COLO668 (cell line): Measurements from ENCODE around the gene COMMD1.
"Not testable (repeated sequence)": the region's sequence is repeated elsewhere in the genome, so short reads cannot be mapped to it uniquely, and the experiment has no call there.

Experiments used
- DNase-seq: peaks from one replicate; lab custom pipeline; 2025; ENCODE audit not compliant: unreplicated experiment; lab: John Stamatoyannopoulos, UW

Gene COMMD1

DNA sequence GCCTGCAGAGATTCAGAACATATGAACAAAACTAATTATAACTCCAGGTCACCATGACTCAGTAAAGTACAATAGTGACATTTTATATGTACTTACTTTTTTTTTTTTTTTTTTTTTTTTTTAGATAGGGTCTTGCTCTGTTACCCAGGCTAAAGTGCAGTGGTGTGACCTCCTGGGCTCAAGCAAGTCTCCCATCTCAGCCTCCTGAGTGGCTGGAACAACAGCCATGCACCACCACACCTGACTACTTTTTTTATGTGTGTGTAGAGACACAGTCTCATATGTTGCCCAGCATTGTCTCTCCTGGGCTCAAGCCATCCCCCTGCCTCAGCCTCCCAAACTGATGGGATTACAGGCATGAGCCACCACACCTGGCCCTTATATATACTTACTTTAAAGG lies 159.8 kb downstream of the COMMD1 start:
- DNase-seq, result no peak

GRCh38 chr2:62071126-62071598 lies 165.7 kb downstream of the COMMD1 start:
- DNase-seq, result no peak

DNA sequence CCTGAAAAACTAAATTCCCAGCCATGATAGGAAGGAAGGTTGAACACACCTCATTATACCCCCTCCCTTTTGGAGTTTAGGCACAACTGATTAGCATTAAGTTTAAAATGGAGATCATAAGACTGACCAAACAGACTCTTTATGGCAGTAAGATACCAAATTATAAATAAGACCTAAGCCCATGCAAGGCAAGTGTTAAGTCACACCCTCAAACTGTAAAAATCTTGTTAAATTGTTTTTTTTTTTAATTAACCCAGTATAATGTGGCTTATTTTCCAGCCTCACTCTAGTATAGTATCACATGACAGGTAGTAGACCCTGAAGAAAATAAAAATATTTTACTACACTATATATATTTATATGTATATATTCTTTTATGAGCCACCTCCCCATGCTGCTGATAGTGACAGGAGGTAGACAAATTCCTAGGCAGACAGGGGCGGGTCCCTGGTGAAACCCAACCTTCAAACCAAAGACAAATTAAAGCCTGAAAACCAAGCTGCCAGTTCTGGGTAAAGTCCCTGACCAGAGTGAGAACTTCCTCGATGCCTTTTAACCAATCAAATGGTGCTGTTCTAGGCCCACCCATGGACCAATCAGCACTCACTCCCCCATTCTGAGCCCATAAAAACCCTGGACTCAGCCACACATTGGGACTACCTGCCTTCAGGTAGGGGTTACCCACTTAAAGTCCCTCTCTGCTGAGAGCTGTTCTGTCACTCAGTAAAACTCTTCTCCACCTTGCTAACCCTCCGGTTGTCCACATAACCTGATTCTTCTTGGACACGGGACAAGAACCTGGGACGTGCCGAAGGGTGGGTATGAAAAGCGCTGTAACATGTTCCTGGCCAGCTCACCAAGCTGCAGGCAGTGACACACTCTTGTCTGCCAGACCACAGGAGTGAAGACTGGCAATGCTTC lies 166.5 kb downstream of the COMMD1 start:
- no peak for DNase-seq

GRCh38 chr2:62074233-62074632 lies 168.8 kb downstream of the COMMD1 start:
- no peak for DNase-seq

DNA sequence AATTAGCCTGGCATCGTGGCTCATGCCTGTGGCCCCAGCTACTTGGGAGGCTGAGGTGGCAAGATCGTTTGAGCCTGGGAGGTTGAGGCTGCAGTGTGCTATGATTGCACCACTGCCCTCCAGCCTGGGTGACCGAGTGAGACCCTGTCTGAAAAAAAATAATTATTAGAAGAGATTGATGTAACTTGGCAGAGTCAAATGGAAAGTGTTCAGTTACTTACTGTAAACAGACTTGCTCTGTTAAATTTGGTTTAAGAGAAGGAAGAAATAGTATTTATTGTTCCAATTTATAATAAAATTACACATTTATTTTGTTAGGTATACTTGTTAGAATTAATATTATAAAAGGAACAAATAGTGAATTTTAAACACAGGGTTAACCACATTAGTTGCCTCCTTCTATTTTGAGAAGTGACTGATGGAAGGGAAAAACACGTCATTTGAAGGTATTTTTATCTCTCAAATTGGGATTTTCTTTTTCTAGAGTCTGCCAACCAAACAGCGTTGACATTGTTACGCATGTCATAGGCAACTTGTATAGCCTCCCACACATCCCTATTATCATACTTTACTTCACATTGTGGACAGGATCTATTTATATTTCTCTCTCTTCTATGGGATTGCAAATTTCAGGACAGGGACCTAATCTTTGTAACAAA lies 171.6 kb downstream of the COMMD1 start:
- no peak for DNase-seq

GRCh38 chr2:62084801-62085200 lies 179.3 kb downstream of the COMMD1 start:
- DNase-seq, result no peak

DNA sequence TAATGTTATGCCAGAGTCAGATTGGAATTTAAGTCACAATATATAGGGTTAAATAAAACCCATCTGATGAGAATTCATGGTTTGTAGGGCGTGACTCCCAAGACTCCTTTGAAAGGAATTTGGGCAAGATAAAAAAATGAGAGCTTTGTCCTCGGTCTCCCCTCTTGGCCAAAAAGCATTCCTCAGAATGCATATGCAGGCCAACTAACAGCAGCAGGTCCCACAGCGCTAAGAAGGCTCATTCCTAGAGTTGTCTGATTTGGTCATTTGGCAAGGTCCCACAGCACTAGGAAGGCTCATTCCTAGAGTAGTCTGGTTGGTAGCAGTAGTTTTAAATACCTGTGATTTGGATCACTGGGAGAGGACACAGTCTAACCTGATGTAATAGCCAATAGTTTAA lies 184.2 kb downstream of the COMMD1 start:
- no peak for DNase-seq

DNA sequence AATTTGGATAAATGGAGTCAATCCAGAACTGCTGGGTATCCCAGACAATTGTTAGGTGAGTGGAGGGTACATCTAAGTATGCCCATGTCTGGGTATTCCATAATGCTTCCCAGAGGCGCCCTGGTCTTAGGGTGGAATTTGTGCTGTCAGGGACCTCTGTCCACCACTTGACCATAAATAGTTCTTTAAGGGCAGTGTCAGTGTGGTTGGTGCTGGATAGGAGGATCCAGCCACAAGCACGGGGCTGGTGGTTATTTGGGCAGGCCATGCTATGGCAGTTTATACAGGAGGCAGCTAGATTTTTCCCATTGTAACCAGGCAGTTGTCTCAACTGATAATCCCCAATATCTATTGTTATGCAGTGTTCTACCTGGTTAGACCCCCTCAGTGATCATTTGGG lies 186.0 kb downstream of the COMMD1 start:
- DNase-seq, result no peak

DNA sequence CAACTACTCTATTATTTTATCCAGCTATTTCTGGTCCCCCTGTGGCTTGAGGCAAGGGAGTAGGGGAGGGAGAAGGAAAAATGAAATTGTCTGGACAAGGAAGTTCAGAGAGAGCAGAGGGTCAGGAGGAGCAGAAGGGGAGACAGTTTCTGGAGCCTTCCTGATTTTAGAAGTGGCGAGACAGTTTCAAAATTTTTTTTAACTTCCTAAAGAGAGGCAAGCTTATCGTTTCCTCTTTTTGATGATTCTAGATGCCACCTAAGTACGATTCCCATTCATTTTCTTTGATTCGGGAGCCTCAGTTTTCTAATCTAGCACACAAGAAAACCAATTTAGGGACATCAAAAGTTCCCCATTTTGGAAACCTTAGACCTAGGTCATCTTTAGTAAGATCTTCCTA lies 193.6 kb downstream of the COMMD1 start:
- no peak for DNase-seq

DNA sequence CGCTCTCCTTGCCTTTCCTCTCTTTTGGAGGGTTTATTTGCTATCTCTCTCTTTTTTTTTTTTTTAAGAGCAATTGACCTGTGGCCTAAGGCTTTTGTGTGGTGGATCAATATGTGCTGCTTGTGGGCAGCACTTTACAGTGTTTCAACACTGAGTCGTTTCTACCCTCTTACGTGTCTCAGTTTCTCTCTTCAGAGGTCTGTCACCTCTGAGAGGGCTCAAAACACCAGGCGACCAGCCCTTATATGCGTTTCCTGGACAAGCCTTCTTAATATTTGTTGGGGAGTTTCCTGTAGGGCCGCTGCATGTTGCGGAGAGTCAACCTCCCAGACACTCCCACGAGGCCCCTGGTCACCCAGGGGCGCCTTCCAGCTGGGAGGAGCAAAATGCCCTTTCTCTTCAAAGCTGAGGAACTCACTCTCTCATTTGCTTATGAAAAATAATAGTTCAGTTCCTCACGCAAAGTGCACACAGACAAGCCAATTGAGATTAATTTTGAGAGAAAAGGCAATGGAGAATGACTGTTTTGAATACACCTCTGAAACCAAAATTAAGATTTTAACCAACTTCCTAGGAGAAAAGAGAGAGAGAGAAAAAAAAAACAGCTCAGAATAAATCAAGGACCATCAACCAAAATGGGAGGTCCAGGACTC lies 194.2 kb downstream of the COMMD1 start:
- no peak for DNase-seq

DNA sequence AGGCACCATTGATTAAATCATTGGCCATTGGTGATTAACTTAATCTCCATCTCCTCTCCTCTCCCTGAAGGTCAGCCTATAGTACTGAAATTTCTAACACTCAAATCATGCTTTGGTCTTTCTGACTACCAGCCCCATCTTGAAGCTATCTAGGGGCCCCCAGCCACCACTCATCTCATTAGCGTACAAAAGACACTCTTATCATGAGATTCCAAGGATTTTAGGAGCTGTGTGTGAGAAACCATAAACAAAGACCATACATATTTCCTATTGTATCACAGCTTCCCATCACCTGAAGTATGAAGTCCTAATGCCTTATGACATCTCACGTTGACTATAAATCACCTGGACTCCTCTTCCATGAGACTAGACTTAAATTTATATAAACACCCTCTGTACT lies 196.4 kb downstream of the COMMD1 start:
- DNase-seq, result no peak

DNA sequence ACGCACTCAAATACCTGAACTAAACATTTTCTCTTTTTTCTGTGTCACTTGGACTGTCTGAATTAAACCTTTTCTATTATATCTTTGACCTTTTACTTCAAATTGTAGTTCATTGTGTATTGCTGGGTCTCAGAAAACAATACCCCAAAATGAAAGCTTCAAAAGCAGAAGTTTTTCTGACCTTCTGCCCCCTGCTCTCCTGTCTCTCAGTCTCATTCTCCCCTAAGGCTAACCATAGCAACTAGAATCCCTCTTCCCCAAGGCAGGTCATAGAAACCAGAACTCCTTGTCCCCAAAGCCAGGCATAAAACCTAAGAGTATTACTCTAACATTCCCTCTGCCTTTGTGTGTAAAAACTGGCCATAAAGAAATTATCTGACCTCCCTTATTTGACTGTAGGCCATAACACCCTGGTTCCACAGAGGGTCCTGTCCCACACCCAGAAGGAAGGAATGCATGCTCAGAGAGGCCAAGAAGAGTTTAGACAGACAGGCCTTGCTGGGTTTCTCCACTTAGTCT lies 197.0 kb downstream of the COMMD1 start:
- DNase-seq, result no peak

DNA sequence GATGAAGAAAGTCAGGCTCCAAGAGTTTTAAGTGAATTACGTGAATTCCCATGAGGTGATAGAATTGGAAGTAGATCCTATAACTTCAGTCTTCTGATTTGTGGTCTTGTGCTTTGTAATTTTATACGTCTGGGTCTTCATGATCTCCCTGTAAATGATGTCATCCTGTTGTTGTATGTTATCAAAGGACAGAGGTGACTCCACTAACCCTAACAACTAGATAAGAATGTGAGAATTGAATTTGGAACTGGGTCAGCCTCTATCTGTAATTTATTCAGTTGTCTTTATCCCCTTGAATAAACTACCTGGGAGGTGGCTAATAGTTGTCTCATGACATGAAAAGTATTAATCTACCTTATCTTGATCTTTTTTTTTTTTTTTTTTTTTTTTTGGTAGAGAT lies 204.1 kb downstream of the COMMD1 start:
- DNase-seq, result no peak

DNA sequence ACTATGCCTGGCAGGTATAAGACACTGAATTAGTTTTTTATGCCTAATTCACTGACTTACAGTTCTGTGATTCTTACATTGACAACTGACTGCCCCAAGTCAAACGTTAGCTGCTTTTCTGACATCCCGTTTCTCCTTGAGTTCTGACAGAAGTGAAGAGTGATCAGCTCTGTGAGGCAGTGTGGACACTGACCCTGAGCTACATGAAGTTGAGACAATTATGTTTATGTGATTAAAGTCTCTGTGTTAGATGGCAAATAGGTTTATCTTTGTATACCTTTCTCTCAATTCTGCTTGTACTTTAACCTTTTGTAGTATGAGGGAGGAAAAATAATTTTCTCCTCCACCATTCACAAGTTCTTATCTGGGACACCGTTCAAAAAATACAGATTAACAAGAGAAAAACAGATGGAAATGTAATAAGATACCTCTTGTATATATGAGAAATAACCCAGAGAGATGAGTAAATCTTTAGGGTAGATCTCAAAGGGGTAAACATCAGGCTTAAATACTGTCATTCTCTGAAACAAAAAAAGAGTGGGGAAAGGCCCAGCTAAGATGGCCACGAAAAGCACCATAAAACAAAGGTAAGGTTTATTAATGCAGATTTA lies 205.0 kb downstream of the COMMD1 start:
- DNase-seq, result no peak

DNA sequence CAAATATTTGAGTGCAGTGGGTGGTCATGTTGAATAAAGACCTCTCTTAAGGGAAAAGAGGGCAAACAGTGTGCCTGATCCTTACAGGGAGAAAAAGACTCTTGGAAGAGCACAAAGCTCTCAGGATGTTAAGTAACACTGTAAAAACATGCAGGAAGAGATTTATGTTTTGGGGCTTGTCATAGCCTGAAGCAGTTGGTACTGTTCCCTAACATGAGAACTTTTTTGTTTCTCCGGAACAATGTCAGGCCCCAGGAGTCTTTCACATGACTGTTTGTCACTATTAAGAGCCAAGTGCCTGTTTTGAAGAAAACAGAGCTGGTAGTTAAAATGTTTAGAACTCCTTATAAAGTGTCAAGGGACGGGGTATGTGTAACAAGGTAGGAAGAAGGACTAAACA lies 206.7 kb downstream of the COMMD1 start:
- no peak for DNase-seq

DNA sequence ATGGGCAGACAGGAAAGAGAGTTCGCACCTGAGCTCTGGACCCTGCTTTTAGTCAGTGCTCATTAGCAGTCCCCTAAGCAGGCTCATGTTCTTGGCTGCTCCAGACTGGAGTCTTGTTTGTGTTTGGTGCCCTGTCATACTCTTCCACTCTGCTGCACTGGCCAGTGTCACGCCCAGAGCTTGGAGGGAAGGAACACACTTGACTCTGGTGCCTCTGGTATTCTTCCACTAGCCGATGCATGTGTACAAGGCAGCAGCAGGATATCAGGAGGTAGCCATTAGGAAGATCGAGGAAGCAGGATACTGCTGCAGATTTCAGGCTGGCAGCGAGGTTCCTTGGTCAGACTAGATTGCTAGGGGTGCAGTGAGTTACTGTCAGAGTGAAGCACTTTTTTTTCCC lies 209.1 kb downstream of the COMMD1 start:
- no peak for DNase-seq

GRCh38 chr2:62116983-62117382 lies 211.5 kb downstream of the COMMD1 start:
- DNase-seq, result no peak

- no peak for DNase-seq
Measured at GRCh38 chr2:62118160-62118559, 212.7 kb downstream of the COMMD1 start.

- no peak for DNase-seq
Measured at GRCh38 chr2:62119311-62119974, 214.0 kb downstream of the COMMD1 start.

DNA sequence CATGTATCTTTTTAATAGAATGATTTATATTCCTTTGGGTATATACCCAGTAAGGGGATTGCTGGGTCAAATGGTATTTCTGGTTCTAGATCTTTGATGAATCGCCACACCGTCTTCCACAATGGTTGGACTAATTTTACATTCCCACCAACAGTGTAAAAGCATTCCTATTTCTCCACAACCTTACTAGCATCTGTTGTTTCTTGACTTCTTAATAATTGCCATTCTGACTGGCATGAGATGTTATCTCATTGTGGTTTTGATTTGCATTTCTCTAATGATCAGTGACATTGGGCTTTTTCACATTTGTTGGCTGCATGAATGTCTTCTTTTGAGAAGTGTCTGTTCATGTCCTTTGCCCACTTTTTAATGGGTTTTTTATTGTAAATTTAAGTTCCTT lies 220.8 kb downstream of the COMMD1 start:
- not testable (repeated sequence) for DNase-seq
